ENCODE data around the gene COL5A1. TPM values are rescaled to one million over a fixed set of nuclear protein-coding genes. Genes with fewer than 3 reads are reported as not detected.

COL5A1 gene
- total and polyA plus RNA-seq, 2 donors (not counting 1 experiment from before 2014, with no cell fraction given): 72.8 to 109 TPM

GRCh38 chr9:134846187-134846586, 204.6 kb downstream of the COL5A1 start:
- Histone ChIP-seq H3K9ac (ENCODE audit: insufficient read depth, low read length) (no peak overlapping the region), H3K9me3 (ENCODE audit: control insufficient read depth, insufficient read depth, low read depth, low read length) (no peaks in the 10 kb centered on the region), H3K4me2 (ENCODE audit: extremely low read depth, insufficient read depth, low read length) (no peak overlapping the region), H3K79me2 (ENCODE audit: control insufficient read depth, insufficient read depth, low read length) (no peaks in the 10 kb centered on the region), H3K36me3 (ENCODE audit: control insufficient read depth, insufficient read depth, low read length) (peaks cover 15% of the 10 kb centered on the region), H3K27me3 (ENCODE audit: control insufficient read depth, insufficient read depth, low read length) (no peaks in the 10 kb centered on the region), H2AFZ (ENCODE audit: low read length) (no peak overlapping the region), H3K4me3 (replicated peaks in 1 of 4; ENCODE audit: control extremely low read depth in 1 of 4, insufficient read depth in 1 of 4, low read depth in 3 of 4, low read length in 4 of 4) (no peak overlapping the region), H4K20me1 (ENCODE audit: control insufficient read depth, extremely low read depth, insufficient read depth, low read length) (no peaks in the 10 kb centered on the region), H3K27ac (ENCODE audit: insufficient read depth, low read length) (no peak overlapping the region), H3K4me1 (ENCODE audit: control insufficient read depth, extremely low read depth, insufficient read depth, low read length) (no peaks in the 10 kb centered on the region)
- TF ChIP-seq CTCF (conservative IDR thresholded peaks at IDR 0.05 in 1 of 2, IDR thresholded peaks at IDR 0.05 in 1 of 2; ENCODE audit: low read depth in 1 of 2, low read length in 2 of 2) (no peak), EZH2 (IDR thresholded peaks at IDR 0.05; ENCODE audit: low read length, missing control alignments) (no peak)
- no peak for DNase-seq (ENCODE audit: low read depth in 2 of 2)

- H3K9me3 ChIP-seq (ENCODE audit: control insufficient read depth, insufficient read depth, low read depth, low read length): no peaks in the 10 kb centered on the region
- H3K9ac ChIP-seq (ENCODE audit: insufficient read depth, low read length): no peak overlapping the region
- H3K4me2 ChIP-seq (ENCODE audit: extremely low read depth, insufficient read depth, low read length): no peak overlapping the region
- H4K20me1 ChIP-seq (ENCODE audit: control insufficient read depth, extremely low read depth, insufficient read depth, low read length): no peaks in the 10 kb centered on the region
- H3K36me3 ChIP-seq (ENCODE audit: control insufficient read depth, insufficient read depth, low read length): peaks cover 15% of the 10 kb centered on the region
- no peaks in the 10 kb centered on the region for H3K4me1 ChIP-seq (ENCODE audit: control insufficient read depth, extremely low read depth, insufficient read depth, low read length)
- no peak overlapping the region for H2AFZ ChIP-seq (ENCODE audit: low read length)
- H3K79me2 ChIP-seq (ENCODE audit: control insufficient read depth, insufficient read depth, low read length): no peaks in the 10 kb centered on the region
- H3K27ac ChIP-seq (ENCODE audit: insufficient read depth, low read length): no peak overlapping the region
- H3K4me3 ChIP-seq (replicated peaks in 1 of 4; ENCODE audit: control extremely low read depth in 1 of 4, insufficient read depth in 1 of 4, low read depth in 3 of 4, low read length in 4 of 4): no peak overlapping the region
- no peaks in the 10 kb centered on the region for H3K27me3 ChIP-seq (ENCODE audit: control insufficient read depth, insufficient read depth, low read length)
- DNase-seq (ENCODE audit: low read depth in 2 of 2): no peak
- no peak for TF ChIP-seq CTCF (conservative IDR thresholded peaks at IDR 0.05 in 1 of 2, IDR thresholded peaks at IDR 0.05 in 1 of 2; ENCODE audit: low read depth in 1 of 2, low read length in 2 of 2)
- no peak for TF ChIP-seq EZH2 (IDR thresholded peaks at IDR 0.05; ENCODE audit: low read length, missing control alignments)
These were observed 205.1 kb downstream of the COL5A1 start for GRCh38 chr9:134846699-134847098.

- Histone ChIP-seq H3K9me3 (ENCODE audit: control insufficient read depth, insufficient read depth, low read depth, low read length) (no peaks in the 10 kb centered on the region), H3K4me2 (ENCODE audit: extremely low read depth, insufficient read depth, low read length) (no peak overlapping the region), H3K4me1 (ENCODE audit: control insufficient read depth, extremely low read depth, insufficient read depth, low read length) (no peaks in the 10 kb centered on the region), H3K27ac (ENCODE audit: insufficient read depth, low read length) (no peak overlapping the region), H3K27me3 (ENCODE audit: control insufficient read depth, insufficient read depth, low read length) (no peaks in the 10 kb centered on the region), H3K36me3 (ENCODE audit: control insufficient read depth, insufficient read depth, low read length) (peaks cover 12% of the 10 kb centered on the region), H2AFZ (ENCODE audit: low read length) (no peak overlapping the region), H4K20me1 (ENCODE audit: control insufficient read depth, extremely low read depth, insufficient read depth, low read length) (no peaks in the 10 kb centered on the region), H3K79me2 (ENCODE audit: control insufficient read depth, insufficient read depth, low read length) (no peaks in the 10 kb centered on the region), H3K9ac (ENCODE audit: insufficient read depth, low read length) (no peak overlapping the region), H3K4me3 (replicated peaks in 1 of 4; ENCODE audit: control extremely low read depth in 1 of 4, insufficient read depth in 1 of 4, low read depth in 3 of 4, low read length in 4 of 4) (no peak overlapping the region)
- DNase-seq (ENCODE audit: low read depth in 2 of 2): peak in 1 of 2 donors; percentile 27
- TF ChIP-seq EZH2 (IDR thresholded peaks at IDR 0.05; ENCODE audit: low read length, missing control alignments) (no peak), CTCF (conservative IDR thresholded peaks at IDR 0.05 in 1 of 2, IDR thresholded peaks at IDR 0.05 in 1 of 2; ENCODE audit: low read depth in 1 of 2, low read length in 2 of 2) (no peak)
These were observed 205.5 kb downstream of the COL5A1 start for GRCh38 chr9:134847138-134847537.

Data from fibroblast of lung (primary cell).